WTC11 (cell line): ENCODE measurements around the gene VPREB3. TPM values are rescaled to one million over a fixed set of nuclear protein-coding genes. Genes with fewer than 3 reads are reported as not detected.

ENCODE experiments used
- ATAC-seq: fragments of 200-7000 bp; cut with Tn5 transposase; 2 replicates; pipeline ENCODE4 v1.10.0; 2021; ENCODE audit warnings: mild to moderate bottlenecking, moderate library complexity
- CTCF ChIA-PET: fragments of 300-600 bp; sonication (Branson Sonifier 250); formaldehyde crosslinking; loops from one replicate; lab custom pipeline; 2021; ENCODE audit warnings: antibody characterized with exemption; lab: Charles Lee
- POLR2A ChIA-PET: fragments of 350-600 bp; sonication (Branson Sonifier 250); formaldehyde crosslinking; loops from one replicate; lab custom pipeline; 2021; ENCODE audit warnings: antibody characterized with exemption; lab: Charles Lee
- DNase-seq: peaks from one replicate; pipeline ENCODE4 v3.0.0; 2021; ENCODE audit warnings: low spot score
- H3K27ac Mint-ChIP-seq: 2 replicates; pipeline ENCODE4 v1.8.0; 2021; ENCODE audit warnings: mixed read lengths
- H3K27me3 Mint-ChIP-seq: 2 replicates; pipeline ENCODE4 v1.8.0; 2021; ENCODE audit warnings: low read depth, mild to moderate bottlenecking, moderate library complexity, mixed read lengths
- H3K36me3 Mint-ChIP-seq: 2 replicates; pipeline ENCODE4 v1.8.0; 2021; ENCODE audit warnings: mixed read lengths
- H3K4me1 Mint-ChIP-seq: 2 replicates; pipeline ENCODE4 v1.8.0; 2022; ENCODE audit warnings: mixed read lengths
- H3K4me3 Mint-ChIP-seq: 2 replicates; pipeline ENCODE4 v1.8.0; 2021; ENCODE audit warnings: mild to moderate bottlenecking, moderate library complexity, mixed read lengths
- H3K9me3 Mint-ChIP-seq: 2 replicates; pipeline ENCODE4 v1.8.0; 2021; ENCODE audit warnings: mixed read lengths
- AR ChIP-seq: fragments of 250-450 bp; sonication (Bioruptor Pico); IDR thresholded peaks from 2 replicates; pipeline ENCODE4 v1.9.0; 2021; ENCODE audit warnings: mild to moderate bottlenecking
- ARID4B ChIP-seq: sonication (generic); formaldehyde crosslinking; IDR thresholded peaks from 2 replicates; pipeline ENCODE4 v1.8.0; 2023; ENCODE audit warnings: missing genetic modification reagents, mild to moderate bottlenecking, borderline replicate concordance
- E2F4 ChIP-seq: sonication (generic); formaldehyde crosslinking; IDR thresholded peaks from 2 replicates; pipeline ENCODE4 v1.8.1; 2022; ENCODE audit warnings: low read depth, mild to moderate bottlenecking, moderate library complexity, missing genetic modification reagents, borderline replicate concordance
- GTF2I ChIP-seq: fragments of 250-450 bp; sonication (Bioruptor Pico); conservative IDR thresholded peaks from 2 replicates; pipeline ENCODE4 v1.4.0; 2021; ENCODE audit warnings: mild to moderate bottlenecking
- HMGXB4 ChIP-seq: sonication (generic); formaldehyde crosslinking; IDR thresholded peaks from 2 replicates; pipeline ENCODE4 v1.8.1; 2023; ENCODE audit warnings: mild to moderate bottlenecking, moderate library complexity, missing genetic modification reagents
- JAZF1 ChIP-seq: fragments of 250-450 bp; sonication (Bioruptor Pico); IDR thresholded peaks from 2 replicates; pipeline ENCODE4 v1.9.0; 2021; ENCODE audit warnings: moderate library complexity, mild to moderate bottlenecking, inconsistent platforms
- KAT7 ChIP-seq: sonication (generic); formaldehyde crosslinking; IDR thresholded peaks from 2 replicates; pipeline ENCODE4 v1.8.1; 2023; ENCODE audit warnings: missing genetic modification reagents, mild to moderate bottlenecking, borderline replicate concordance
- MLX ChIP-seq: sonication (generic); formaldehyde crosslinking; IDR thresholded peaks from 2 replicates; pipeline ENCODE4 v1.8.1; 2023; ENCODE audit warnings: mild to moderate bottlenecking, missing genetic modification reagents, moderate library complexity
- OVOL2 ChIP-seq: fragments of 250-450 bp; sonication (Bioruptor Pico); IDR thresholded peaks from 2 replicates; pipeline ENCODE4 v1.9.0; 2021; ENCODE audit warnings: mild to moderate bottlenecking, borderline replicate concordance
- RORB ChIP-seq: fragments of 250-450 bp; sonication (Bioruptor Pico); IDR thresholded peaks from 2 replicates; pipeline ENCODE4 v1.9.0; 2021; ENCODE audit warnings: mild to moderate bottlenecking
- SOX15 ChIP-seq: fragments of 250-450 bp; sonication (Bioruptor Pico); IDR thresholded peaks from 2 replicates; pipeline ENCODE4 v1.9.0; 2021; ENCODE audit warnings: mild to moderate bottlenecking
- ZNF121 ChIP-seq: sonication (generic); formaldehyde crosslinking; IDR thresholded peaks from 2 replicates; pipeline ENCODE4 v1.8.0; 2023; ENCODE audit warnings: missing genetic modification reagents
- ZNF138 ChIP-seq: sonication (generic); formaldehyde crosslinking; conservative IDR thresholded peaks from 2 replicates; pipeline ENCODE4 v1.8.1; 2022; ENCODE audit warnings: mild to moderate bottlenecking, moderate library complexity, missing genetic modification reagents
- ZNF317 ChIP-seq: sonication (generic); formaldehyde crosslinking; IDR thresholded peaks from 2 replicates; pipeline ENCODE4 v1.8.1; 2023; ENCODE audit warnings: low read depth, mild to moderate bottlenecking, moderate library complexity, missing genetic modification reagents, borderline replicate concordance
- ZNF512 ChIP-seq: sonication (generic); formaldehyde crosslinking; IDR thresholded peaks from 2 replicates; pipeline ENCODE4 v1.8.1; 2022; ENCODE audit warnings: missing genetic modification reagents, borderline replicate concordance
- total RNA-seq: library from RNA; stranded (reverse); gene quantifications from 3 replicates; pipeline ENCODE4 v1.2.3, GENCODE V29; 2021

VPREB3 gene
- total RNA-seq, 1 experiment from 2014 or later = 0.81 TPM

- H3K36me3 Mint-ChIP-seq = no peaks in the 10 kb centered on the region
- DNase-seq (no peak), ATAC-seq (no peak)
- peaks cover 13% of the 10 kb centered on the region for H3K27me3 Mint-ChIP-seq
- peaks cover 7% of the 10 kb centered on the region for H3K4me1 Mint-ChIP-seq
- ChIA-PET POLR2A (no interaction called here), CTCF (interaction anchor here (1.3 kb wide), 1 partner anchor 10 kb away, joined by 3 read pairs; no protein-coding TSS in a partner anchor)
- H3K9me3 Mint-ChIP-seq = no peaks in the 10 kb centered on the region
- no peak overlapping the region for H3K4me3 Mint-ChIP-seq
- no peak for TF ChIP-seq MLX (CRISPR knock-in tag)
- TF ChIP-seq, all 79 proteins: peak for 0
- no peak overlapping the region for H3K27ac Mint-ChIP-seq
Measured at GRCh38 chr22:23779083-23779482, 24.9 kb upstream of the VPREB3 start.

DNA sequence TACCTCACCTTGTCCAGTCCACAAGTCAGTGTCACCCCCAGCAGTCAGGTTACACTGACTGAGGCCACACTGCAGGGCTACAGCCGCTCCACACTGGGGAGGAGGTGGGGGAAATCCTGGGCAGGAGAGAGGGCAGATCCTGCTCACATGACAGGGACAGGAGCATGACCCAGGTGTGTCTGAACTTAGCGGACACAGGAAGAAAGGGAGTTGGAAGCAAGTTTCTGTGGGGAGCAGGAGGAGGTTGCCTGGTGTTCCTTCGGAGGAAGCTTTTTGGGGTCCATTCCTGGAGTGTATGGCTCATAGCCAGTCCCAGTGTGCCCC is 24.3 kb upstream of the VPREB3 start:
- Mint-ChIP-seq H3K4me3 (no peak overlapping the region), H3K9me3 (no peaks in the 10 kb centered on the region), H3K27me3 (peaks cover 18% of the 10 kb centered on the region), H3K36me3 (no peaks in the 10 kb centered on the region), H3K27ac (no peak overlapping the region), H3K4me1 (peaks cover 8% of the 10 kb centered on the region)
- ChIA-PET POLR2A (interaction anchor here (1.6 kb wide), 1 partner anchor 78 kb away, joined by 3 read pairs; no protein-coding TSS in a partner anchor), CTCF (interaction anchor here (0.9 to 1.3 kb wide), 3 partner anchors 10 to 71 kb away, joined by 3 to 9 read pairs (median 3); partner anchors contain the start of gene CHCHD10)
- TF ChIP-seq AR (CRISPR knock-in tag) (no peak), KAT7 (CRISPR knock-in tag) (no peak), ARID4B (CRISPR knock-in tag) (no peak), SOX15 (no peak), JAZF1 (CRISPR knock-in tag) (no peak), GTF2I (CRISPR knock-in tag) (no peak), ZNF317 (no peak), E2F4 (CRISPR knock-in tag) (no peak)
- no peak for DNase-seq
- no peak for ATAC-seq

DNA sequence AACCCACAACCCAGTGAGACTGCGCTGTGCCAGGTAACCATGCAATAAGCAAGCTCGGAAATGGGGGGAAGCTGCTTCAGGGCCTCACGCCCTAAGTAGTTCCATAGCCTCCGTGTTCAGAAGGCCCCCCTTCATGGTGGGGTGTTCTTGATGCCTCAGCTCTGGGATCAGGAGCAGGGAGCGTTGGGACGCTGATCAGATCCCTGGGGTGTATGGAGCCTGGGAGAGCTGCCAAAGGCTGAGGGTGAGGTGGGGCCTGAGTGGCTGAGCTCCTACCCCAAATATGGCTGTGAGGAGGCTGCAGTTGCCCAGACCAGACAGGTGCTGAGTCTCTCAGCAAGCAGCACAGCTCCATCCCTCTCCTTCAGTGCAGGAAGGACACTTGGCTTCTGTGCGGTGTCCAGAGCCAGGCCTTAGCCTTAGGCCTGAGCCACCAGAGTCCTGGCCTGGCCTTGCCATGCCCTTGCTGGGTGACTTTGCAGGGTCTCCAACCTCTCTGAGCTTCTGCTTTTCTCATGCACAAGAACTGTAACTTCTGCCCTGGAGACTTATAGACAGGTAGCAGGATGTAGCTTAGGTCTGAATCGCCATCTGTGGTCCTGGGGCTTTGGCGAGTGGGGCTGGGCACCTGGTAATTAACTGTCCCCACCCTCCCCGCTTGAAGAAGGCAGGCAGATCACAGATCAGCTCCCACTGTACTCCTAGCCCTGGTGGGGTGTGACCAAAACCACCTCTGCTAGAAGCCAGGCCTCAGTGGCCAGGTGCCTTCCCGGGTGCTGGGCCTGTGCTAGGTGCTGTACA is 23.8 kb upstream of the VPREB3 start:
- POLR2A ChIA-PET = interaction anchor here (1.6 kb wide), 1 partner anchor 78 kb away, joined by 3 read pairs; no protein-coding TSS in a partner anchor
- Mint-ChIP-seq H3K4me3 (no peak overlapping the region), H3K27me3 (peaks cover 24% of the 10 kb centered on the region), H3K27ac (no peak overlapping the region), H3K36me3 (no peaks in the 10 kb centered on the region), H3K9me3 (no peaks in the 10 kb centered on the region), H3K4me1 (peaks cover 13% of the 10 kb centered on the region)
- no peak for DNase-seq
- CTCF ChIA-PET = interaction anchor here (0.9 to 1.3 kb wide), 5 partner anchors 8 to 79 kb away, joined by 3 to 9 read pairs (median 3); partner anchors contain the start of genes CHCHD10, SLC2A11 and SMARCB1
- ATAC-seq = no peak
- TF ChIP-seq RORB (CRISPR knock-in tag) (no peak), ZNF512 (CRISPR knock-in tag) (no peak), HMGXB4 (CRISPR knock-in tag) (no peak), ZNF138 (CRISPR knock-in tag) (no peak), ZNF121 (CRISPR knock-in tag) (no peak), OVOL2 (CRISPR knock-in tag) (no peak)
